Dendritic cell treated with granulocyte-macrophage colony-stimulating factor and Interleukin-4, amounts not matched to agents 40 ng/mL and 50 ng/mL, for 4 days (primary cell): ENCODE measurements around the gene ADGRG6.

ENCODE experiments used
- H3K27ac Mint-ChIP-seq: one replicate; pipeline ENCODE4 v1.8.0; 2022; ENCODE audit warnings: mild to moderate bottlenecking, mixed read lengths
- H3K27me3 Mint-ChIP-seq: one replicate; pipeline ENCODE4 v1.8.0; 2022; ENCODE audit warnings: mild to moderate bottlenecking, mixed read lengths
- H3K36me3 Mint-ChIP-seq: one replicate; pipeline ENCODE4 v1.8.0; 2022; ENCODE audit warnings: low read depth, mixed read lengths
- H3K4me1 Mint-ChIP-seq: one replicate; pipeline ENCODE4 v1.8.0; 2022; ENCODE audit warnings: low read depth, mixed read lengths
- H3K4me3 Mint-ChIP-seq: one replicate; pipeline ENCODE4 v1.8.0; 2022; ENCODE audit warnings: mild to moderate bottlenecking, moderate library complexity, mixed read lengths
- H3K9me3 Mint-ChIP-seq: one replicate; pipeline ENCODE4 v1.8.0; 2022; ENCODE audit warnings: mixed read lengths
- intact Hi-C: fragments of 100-400 bp; cut with micrococcal nuclease; formaldehyde crosslinking; loops from one replicate; pipeline ENCODE4 v1.15.0; 2022

Gene ADGRG6

DNA sequence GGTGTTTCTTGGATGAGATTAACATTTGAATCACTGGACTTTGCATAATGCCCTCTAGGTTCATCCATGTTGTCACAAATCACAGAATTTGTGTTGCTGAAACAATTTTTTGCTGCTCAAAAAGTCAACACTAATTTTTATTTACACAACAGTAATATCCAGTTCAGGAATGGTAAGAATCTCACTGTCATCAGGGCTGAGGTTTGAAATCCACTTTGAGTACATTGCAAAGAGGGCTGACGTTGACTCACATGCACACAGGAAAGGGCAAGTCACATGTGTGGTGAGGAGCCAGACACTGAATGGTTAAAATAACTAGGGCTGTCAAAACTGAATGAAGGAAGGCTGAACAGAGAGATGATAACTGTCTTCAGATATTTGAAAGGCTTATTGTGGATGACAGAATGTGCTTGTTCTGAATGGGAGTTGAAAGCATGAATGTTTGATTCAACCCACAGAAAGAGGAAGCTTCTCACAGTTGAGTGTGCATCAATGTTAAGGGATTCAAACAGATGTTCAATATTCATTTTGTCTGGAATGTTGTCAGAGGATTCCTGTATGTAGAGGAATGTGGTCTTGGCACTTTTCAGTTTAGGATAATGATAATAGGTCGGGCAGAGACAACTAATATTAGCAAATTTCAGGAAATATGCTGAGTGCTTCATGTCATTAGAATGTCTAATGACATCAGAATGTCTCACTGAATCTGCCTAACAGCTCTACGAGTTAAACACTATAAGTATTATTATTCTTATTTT is 3.6 kb upstream of the ADGRG6 start:
- intact Hi-C loops: loop anchor here (5.0 kb wide), 1 partner anchor 89 kb away; no protein-coding TSS in a partner anchor
- Mint-ChIP-seq H3K4me1 (peaks cover 46% of the 10 kb centered on the region), H3K4me3 (no peak overlapping the region), H3K36me3 (no peaks in the 10 kb centered on the region), H3K27ac (no peak overlapping the region), H3K27me3 (peaks cover 27% of the 10 kb centered on the region), H3K9me3 (no peaks in the 10 kb centered on the region)

DNA sequence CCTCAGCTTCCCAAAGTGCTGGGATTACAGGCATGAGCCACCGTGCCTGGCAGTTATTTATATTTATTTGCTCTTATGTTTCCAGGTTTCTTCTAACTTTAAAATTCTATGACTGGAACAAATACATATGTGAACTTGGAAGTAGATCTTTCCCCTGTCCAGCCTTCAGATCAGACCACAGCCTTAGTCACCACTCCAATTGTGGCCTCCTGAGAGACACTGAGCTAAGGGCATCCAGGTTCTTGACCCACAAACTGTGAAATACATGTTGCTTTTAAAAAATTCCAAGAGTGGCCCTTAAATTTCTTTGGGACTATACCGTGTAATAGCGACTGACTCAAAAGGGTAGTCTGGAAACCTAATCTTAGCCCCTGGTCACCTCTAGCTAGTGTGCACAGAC is 1.5 kb upstream of the ADGRG6 start:
- intact Hi-C loops: no loop called here
- H3K36me3 Mint-ChIP-seq: no peaks in the 10 kb centered on the region
- no peak overlapping the region for H3K27ac Mint-ChIP-seq
- H3K4me3 Mint-ChIP-seq: no peak overlapping the region
- H3K4me1 Mint-ChIP-seq: peaks cover 33% of the 10 kb centered on the region
- H3K9me3 Mint-ChIP-seq: no peaks in the 10 kb centered on the region
- peaks cover 29% of the 10 kb centered on the region for H3K27me3 Mint-ChIP-seq

DNA sequence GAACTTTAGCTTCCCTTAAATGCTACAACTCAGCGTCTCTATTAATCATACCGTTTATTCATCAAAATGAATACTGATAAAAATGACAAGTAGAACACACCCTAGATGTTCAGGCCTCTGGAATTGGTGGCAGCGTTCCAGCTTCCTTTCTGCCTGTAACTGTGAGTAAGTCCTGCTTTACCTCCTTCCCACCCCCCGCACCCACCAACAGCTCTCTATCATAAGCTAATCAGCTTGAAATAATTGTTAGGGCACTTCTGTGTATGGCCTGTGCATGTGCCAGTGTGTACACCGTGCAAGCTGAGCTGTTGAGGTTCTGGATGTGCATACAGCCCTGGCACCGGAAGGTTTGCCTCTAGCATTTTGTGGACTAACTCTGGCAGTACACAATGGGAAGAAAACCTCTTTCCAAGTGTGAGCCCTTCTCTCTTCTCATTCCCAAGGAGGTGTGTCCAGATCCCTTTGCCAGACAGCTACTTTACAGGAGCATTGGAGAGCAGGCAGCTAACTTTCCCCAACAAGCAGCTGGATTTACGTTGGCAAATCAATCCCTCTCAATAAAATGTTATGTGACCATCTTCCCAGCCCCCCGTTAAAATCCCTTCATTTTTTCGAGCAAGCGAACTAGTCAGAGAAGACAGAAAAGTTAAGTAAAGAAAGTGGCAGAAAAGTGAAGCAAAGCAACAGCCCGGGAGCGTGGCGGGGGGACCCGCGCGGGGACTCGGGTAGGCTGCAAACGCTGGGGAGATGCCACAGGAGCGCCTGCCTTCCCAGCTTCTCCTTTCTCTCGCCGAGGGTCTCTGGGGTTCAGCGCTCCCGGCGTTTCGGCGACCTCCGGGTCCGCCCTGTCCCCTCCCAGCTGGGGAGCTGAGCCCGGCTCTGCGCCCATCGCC is 803 bp upstream of the ADGRG6 start:
- H3K36me3 Mint-ChIP-seq: no peaks in the 10 kb centered on the region
- peaks cover 29% of the 10 kb centered on the region for H3K27me3 Mint-ChIP-seq
- intact Hi-C loops: no loop called here
- peaks cover 32% of the 10 kb centered on the region for H3K4me1 Mint-ChIP-seq
- no peaks in the 10 kb centered on the region for H3K9me3 Mint-ChIP-seq
- H3K4me3 Mint-ChIP-seq: peak overlapping the region; percentile 71
- no peak overlapping the region for H3K27ac Mint-ChIP-seq

DNA sequence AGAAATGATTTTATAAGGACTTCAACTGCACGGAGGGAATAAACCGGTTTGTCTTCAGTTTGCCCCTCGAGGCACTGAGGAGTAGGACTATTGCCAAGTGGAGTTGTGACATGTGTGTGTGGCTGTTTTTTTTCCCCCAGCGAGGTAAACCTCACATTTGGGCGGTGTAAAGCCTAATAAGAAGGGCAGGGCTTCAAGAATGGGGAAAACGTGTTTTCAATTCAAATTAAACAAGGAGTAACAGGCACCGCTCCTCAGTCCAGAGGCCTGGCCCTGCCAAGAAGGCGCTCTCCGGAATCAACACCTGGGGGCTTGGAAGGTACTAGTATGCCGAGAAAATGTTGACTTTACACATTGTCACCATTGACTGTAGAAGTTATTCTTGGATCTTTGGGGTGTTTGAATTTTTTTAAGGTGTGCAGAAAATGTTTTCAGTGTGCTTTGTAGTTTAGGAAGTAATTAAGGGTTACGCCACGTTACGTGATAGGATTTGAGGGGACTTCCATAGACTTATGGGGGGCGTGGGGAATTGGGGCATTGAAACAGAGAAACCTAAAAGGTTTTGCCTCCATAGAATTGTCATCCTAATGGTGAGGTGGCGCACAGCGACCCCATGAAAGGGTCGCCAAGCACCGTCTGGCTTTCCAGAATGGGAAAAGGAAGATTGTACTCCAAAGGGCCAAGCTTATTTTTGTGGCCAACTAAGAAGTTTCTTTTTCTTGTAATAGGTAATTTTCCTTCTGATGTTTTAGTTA is 791 bp downstream of the ADGRG6 start:
- intact Hi-C loops: no loop called here
- peaks cover 29% of the 10 kb centered on the region for H3K27me3 Mint-ChIP-seq

DNA sequence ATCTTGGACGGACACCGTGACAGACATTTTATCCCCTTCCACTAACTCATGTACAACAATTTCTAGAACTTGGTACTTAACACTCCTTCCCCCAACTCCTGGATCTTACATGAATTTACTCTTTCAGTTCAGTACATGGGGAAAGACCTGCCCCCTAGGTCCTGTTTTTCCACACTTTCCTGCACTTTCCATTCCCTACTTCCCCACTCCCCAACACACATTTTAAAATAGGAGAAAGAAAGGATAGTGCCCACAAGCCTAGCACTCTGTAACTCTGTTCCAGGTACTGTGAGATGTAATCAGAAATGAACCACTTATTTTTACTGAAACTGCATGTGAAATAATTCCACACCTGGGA is 1.3 kb downstream of the ADGRG6 start:
- no peak overlapping the region for H3K4me3 Mint-ChIP-seq
- intact Hi-C loops: no loop called here
- H3K27me3 Mint-ChIP-seq: peaks cover 29% of the 10 kb centered on the region
- no peaks in the 10 kb centered on the region for H3K36me3 Mint-ChIP-seq
- H3K4me1 Mint-ChIP-seq: peaks cover 22% of the 10 kb centered on the region
- no peak overlapping the region for H3K27ac Mint-ChIP-seq
- H3K9me3 Mint-ChIP-seq: no peaks in the 10 kb centered on the region

More for the DNA sequence above, 791 bp downstream of the ADGRG6 start:
- no peaks in the 10 kb centered on the region for H3K9me3 Mint-ChIP-seq
- peaks cover 25% of the 10 kb centered on the region for H3K4me1 Mint-ChIP-seq
- H3K27ac Mint-ChIP-seq: no peak overlapping the region
- peak overlapping the region; percentile 71 for H3K4me3 Mint-ChIP-seq
- no peaks in the 10 kb centered on the region for H3K36me3 Mint-ChIP-seq

DNA sequence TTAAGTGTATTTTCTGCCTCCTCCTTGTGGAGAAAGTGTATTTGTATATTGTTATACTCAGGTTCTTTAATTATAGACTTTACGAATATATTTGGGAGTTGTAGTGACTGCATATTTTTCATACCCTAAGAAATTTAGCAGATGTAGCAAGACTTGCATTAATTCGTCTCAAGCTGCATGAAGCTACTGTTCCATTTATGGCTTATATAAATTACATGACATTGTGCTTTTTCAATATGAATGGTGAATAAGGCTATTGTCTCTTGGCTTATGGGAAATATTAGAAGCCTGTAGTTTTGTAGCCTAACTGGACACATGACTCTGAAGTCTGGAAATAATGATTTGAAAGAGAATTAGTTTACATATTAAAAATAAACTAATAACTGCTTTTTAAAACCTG is 2.4 kb downstream of the ADGRG6 start:
- H3K4me3 Mint-ChIP-seq: no peak overlapping the region
- H3K36me3 Mint-ChIP-seq: no peaks in the 10 kb centered on the region
- H3K27ac Mint-ChIP-seq: no peak overlapping the region
- intact Hi-C loops: no loop called here
- peaks cover 20% of the 10 kb centered on the region for H3K4me1 Mint-ChIP-seq
- H3K9me3 Mint-ChIP-seq: no peaks in the 10 kb centered on the region
- peaks cover 29% of the 10 kb centered on the region for H3K27me3 Mint-ChIP-seq

DNA sequence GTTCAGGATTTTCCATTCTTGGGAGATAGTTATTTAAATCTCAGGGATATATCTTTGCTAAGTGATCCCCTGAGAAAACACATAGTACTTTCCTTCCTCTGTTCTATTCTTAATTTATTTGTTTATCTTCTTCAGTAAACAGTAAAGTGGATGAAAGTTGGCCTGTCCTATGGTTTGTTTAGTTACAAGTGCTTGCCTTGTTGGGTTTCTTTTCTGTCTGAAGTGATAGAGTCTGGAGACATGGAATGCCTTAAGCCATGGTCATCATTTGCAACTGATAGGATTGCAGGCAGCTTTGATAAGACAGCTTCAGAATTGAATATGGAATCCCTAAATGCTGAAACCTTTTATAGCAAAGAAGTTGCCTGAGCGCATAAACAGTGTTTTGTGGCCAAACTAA is 4.9 kb downstream of the ADGRG6 start:
- H3K9me3 Mint-ChIP-seq: no peaks in the 10 kb centered on the region
- no peak overlapping the region for H3K4me3 Mint-ChIP-seq
- peaks cover 17% of the 10 kb centered on the region for H3K4me1 Mint-ChIP-seq

DNA sequence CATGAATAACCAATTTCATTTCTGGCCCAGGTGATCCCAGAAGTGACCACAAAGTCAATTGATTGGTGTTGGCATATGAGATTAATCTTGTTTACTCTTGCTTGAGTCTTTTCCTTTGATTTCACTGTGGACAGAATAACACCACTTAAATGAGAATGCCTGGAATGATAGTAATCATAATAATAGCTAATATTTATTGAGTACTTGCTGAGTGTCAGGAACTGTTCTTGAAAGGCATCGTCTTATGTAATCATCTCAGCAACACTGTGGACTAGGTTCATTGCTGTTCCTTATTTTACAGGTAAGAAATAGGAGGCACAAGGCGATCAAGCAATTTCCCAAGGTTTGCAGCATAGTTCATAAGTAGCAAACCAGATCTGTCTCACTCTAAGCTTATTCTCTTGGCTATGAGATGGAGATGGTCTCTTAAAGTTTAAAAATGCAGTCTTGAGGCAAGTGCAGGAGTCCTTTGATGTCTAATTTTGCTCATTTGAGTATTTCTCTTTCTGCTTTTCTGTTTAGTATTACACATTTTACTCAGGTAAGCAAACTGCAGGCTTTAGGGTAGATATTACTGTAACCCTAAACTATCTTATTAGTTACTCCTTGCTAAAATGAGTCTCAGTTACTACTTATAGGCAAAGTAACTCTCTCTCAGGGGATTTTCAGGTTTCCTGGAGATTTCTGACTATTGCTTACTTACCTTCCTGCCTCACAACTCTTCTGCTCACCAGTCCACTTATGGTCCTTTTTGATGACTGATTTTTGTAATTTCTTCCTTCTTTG is 6.3 kb downstream of the ADGRG6 start:
- Mint-ChIP-seq H3K4me3 (no peak overlapping the region), H3K9me3 (no peaks in the 10 kb centered on the region), H3K4me1 (peaks cover 6% of the 10 kb centered on the region), H3K27ac (no peak overlapping the region), H3K36me3 (no peaks in the 10 kb centered on the region), H3K27me3 (peaks cover 2% of the 10 kb centered on the region)
- intact Hi-C loops: no loop called here

More for the DNA sequence above, 4.9 kb downstream of the ADGRG6 start:
- H3K36me3 Mint-ChIP-seq: no peaks in the 10 kb centered on the region
- H3K27ac Mint-ChIP-seq: no peak overlapping the region
- intact Hi-C loops: no loop called here
- peaks cover 17% of the 10 kb centered on the region for H3K27me3 Mint-ChIP-seq

DNA sequence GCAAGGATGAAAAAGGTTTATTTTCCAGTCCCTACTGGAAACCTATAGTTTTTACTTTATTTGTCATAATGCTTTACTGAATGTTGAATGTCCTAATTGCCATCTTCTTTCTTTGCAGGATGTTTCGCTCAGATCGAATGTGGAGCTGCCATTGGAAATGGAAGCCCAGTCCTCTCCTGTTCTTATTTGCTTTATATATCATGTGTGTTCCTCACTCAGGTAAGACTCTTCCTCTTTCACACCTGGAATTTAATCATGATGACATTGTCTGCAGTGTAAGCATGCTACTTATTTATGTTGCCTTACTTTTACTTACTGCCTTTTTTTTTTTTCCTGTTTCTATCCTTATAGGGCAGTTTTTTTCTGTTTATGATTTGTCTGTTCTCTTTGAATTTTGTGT is 7.6 kb downstream of the ADGRG6 start:
- H3K9me3 Mint-ChIP-seq: no peaks in the 10 kb centered on the region
- no peak overlapping the region for H3K27ac Mint-ChIP-seq
- H3K36me3 Mint-ChIP-seq: no peaks in the 10 kb centered on the region
- H3K4me1 Mint-ChIP-seq: peaks cover 6% of the 10 kb centered on the region
- H3K4me3 Mint-ChIP-seq: no peak overlapping the region
- intact Hi-C loops: no loop called here
- no peaks in the 10 kb centered on the region for H3K27me3 Mint-ChIP-seq

DNA sequence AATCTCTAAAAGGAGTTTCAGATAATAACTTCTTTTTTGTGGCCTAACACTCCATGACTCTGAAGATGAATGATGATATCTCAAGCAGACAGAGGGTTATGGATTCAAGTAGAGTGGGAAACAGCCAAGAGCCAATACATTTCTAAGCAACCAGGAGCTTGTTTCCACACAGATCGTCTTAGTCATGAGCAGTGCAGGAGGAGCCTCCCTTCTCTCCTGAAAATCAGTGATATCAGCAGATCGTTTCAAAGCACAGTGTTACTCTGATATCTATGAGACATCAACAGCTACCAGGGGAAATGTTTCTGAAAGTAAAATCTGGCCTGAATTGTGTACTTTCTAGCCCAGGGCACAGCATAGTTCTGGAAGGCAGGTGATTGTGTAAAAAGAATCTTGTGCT is 11.5 kb downstream of the ADGRG6 start:
- intact Hi-C loops: no loop called here
- H3K27me3 Mint-ChIP-seq: no peaks in the 10 kb centered on the region
- H3K36me3 Mint-ChIP-seq: no peaks in the 10 kb centered on the region
- H3K4me1 Mint-ChIP-seq: peaks cover 6% of the 10 kb centered on the region
- H3K9me3 Mint-ChIP-seq: no peaks in the 10 kb centered on the region
- no peak overlapping the region for H3K27ac Mint-ChIP-seq
- H3K4me3 Mint-ChIP-seq: no peak overlapping the region

DNA sequence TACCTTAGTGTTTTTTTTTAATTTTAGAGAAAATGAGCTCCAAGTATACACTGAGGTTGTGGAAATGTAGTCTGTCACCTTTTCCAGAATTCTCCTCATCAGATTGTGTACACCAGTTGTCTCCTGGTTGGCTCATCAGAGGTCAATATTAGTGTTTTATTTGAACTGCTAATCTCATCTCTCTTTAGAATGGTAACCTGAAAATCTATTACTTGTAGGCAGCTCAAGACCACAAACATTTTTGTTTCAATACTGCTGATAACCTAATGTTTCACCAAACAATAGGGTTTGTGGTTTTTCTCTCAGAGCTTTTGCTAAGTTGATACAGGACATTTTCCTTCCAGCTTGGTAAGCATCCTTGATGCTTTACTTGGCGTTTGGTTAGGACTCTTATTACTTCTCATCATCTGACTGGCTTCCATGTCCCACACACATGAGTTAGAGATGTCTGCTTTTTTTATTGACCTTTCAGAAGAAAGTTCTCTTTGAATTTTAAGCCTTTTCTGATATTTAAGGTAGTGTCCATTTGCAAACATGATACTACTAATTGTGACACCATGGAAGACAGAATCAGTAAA is 15.1 kb downstream of the ADGRG6 start:
- intact Hi-C loops: no loop called here

DNA sequence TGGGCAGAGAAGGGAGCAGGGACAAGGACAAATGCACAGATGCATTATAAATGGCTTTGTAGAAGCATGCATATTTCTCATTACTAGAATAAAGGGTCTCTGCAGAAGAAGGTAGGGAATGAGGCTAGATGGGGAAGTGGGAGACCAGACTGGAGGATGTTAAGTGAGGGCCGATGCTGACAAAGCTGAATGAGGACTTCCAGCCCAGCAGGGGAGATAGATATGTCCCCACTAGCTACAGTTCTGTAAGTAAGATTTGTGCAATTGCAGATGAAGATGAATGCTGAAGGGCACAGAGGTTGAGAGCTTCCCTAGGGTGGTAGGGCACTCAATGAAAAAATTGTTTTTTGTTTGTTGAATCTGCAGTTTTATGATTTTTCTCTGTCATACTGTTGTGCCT is 16.9 kb downstream of the ADGRG6 start:
- H3K9me3 Mint-ChIP-seq: no peaks in the 10 kb centered on the region
- H3K27ac Mint-ChIP-seq: peak overlapping the region; percentile 8
- no peaks in the 10 kb centered on the region for H3K27me3 Mint-ChIP-seq
- peaks cover 6% of the 10 kb centered on the region for H3K4me1 Mint-ChIP-seq
- no peak overlapping the region for H3K4me3 Mint-ChIP-seq
- intact Hi-C loops: no loop called here
- no peaks in the 10 kb centered on the region for H3K36me3 Mint-ChIP-seq

More for the DNA sequence above, 15.1 kb downstream of the ADGRG6 start:
- Mint-ChIP-seq H3K4me3 (no peak overlapping the region), H3K36me3 (no peaks in the 10 kb centered on the region), H3K4me1 (peaks cover 6% of the 10 kb centered on the region), H3K27ac (no peak overlapping the region), H3K27me3 (no peaks in the 10 kb centered on the region), H3K9me3 (no peaks in the 10 kb centered on the region)

DNA sequence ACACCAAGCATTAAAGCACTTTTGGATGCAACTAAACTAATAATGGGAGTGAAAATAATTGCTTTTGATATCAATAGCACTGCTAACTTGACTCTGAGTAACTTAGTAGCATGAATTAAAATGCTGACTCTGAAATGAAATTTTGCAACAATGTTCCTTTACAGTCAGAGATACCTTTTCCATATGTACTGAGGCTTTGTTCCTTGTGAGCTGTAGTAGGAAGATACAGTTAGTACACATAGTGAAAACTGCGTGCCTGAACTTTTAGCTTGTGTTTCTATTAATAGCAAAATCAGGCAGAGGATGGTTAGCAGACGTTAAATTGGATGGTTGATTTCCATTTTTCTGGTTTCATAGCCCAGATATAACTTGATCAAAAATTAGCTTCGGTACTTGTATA is 18.6 kb downstream of the ADGRG6 start:
- Mint-ChIP-seq H3K27me3 (no peaks in the 10 kb centered on the region), H3K4me3 (no peak overlapping the region), H3K27ac (no peak overlapping the region), H3K4me1 (peaks cover 6% of the 10 kb centered on the region), H3K36me3 (no peaks in the 10 kb centered on the region), H3K9me3 (no peaks in the 10 kb centered on the region)
- intact Hi-C loops: no loop called here
